Measurements from ENCODE around the gene KIAA0930. TPM values are rescaled to one million over a fixed set of nuclear protein-coding genes. Genes with fewer than 3 reads are reported as not detected.

The KIAA0930 gene
- total RNA-seq, 1 donor from 2014 or later = 22.3 TPM

DNA sequence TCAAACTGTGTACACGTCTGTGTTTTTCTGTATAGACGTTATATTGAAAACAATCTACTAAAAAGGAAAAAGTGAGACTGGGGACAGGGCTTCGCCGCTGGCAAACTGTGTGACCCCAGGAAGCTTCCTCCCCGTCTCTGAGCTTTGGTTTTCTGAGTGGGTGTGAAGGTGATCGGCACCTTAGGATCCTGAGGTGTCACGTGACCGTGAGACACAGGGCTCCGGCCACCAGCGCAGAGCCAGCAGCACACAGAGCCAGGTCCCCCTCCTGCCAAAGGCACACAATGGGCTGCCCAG is 32.0 kb downstream of the KIAA0930 start:
- intact Hi-C loops (cut with DNase I) = no loop called here

DNA sequence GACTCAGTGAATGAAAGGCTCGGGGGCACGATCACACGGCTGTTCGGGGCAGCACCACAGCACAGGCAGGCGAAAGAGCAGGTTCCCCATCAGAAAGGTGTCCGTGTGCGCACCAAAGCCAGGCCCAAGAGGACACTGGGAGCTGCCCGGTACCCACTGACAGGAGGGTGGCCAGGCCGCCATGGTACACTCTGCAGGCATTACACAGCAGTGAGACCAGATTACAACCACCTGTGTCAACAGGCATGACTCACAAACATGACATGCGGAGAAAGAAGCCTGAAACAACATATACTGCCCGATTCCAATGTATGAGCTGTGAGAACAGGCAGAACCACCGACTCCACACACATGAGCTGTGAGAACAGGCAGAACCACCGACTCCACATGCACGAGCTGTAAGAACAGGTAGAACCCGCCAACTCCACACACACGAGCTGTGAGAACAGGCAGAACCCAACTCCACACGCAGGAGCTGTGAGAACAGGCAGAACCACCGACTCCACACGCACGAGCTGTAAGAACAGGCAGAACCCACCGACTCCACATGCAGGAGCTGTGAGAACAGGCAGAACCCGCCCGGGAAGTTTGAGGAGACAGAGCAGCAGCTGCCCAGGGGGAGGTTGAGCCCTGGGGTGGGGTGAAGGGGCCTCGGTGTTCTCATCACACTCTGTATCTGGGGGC is 32.6 kb downstream of the KIAA0930 start:
- intact Hi-C loops (cut with DNase I) = no loop called here
- DNase-seq (ENCODE audit: missing footprints) (no peak), ATAC-seq (no peak)

More for the DNA sequence above, 32.0 kb downstream of the KIAA0930 start:
- DNase-seq (ENCODE audit: missing footprints) = no peak
- ATAC-seq = no peak

DNA sequence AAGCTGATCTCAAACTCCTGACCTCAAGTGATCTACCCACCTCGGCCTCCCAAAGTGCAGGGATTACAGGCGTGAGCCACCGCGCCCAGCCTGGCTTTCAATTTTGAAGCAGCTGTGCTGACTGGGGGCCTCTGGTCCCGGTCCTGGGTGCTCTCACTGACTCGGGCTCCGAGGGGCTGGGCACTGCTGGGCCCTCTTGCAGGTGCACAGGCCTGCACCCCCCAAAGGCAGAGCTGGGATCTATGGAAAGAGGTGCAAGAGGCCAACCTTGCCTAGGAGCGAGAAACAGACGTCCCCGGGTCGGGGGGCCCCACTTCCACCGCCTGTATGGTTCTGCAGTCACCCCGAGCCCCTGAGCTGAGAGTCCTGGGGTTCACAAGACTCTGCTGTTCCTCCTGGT is 33.2 kb downstream of the KIAA0930 start:
- DNase-seq (ENCODE audit: missing footprints) (no peak), ATAC-seq (no peak)
- intact Hi-C loops (cut with DNase I) = no loop called here

DNA sequence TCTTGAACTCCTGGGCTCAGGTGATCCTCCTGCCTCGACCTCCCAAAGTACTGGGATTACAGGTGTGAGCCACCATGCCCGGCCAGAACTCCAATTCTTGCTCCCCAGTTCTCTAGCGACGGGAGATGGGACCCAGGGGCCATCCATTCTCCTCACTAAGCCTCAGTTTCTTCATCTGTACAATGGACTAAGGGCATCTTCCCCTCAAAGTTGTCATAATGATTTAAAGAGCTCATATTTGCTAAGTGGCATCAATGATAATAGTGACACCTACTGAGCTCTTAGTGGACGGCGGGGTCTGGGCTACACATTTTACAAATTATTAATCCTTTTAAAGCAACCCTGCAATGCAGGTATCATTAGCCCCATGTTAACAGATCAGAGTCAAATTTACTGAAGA is 34.5 kb downstream of the KIAA0930 start:
- intact Hi-C loops (cut with DNase I) = no loop called here
- DNase-seq (ENCODE audit: missing footprints) = no peak
- no peak for ATAC-seq

DNA sequence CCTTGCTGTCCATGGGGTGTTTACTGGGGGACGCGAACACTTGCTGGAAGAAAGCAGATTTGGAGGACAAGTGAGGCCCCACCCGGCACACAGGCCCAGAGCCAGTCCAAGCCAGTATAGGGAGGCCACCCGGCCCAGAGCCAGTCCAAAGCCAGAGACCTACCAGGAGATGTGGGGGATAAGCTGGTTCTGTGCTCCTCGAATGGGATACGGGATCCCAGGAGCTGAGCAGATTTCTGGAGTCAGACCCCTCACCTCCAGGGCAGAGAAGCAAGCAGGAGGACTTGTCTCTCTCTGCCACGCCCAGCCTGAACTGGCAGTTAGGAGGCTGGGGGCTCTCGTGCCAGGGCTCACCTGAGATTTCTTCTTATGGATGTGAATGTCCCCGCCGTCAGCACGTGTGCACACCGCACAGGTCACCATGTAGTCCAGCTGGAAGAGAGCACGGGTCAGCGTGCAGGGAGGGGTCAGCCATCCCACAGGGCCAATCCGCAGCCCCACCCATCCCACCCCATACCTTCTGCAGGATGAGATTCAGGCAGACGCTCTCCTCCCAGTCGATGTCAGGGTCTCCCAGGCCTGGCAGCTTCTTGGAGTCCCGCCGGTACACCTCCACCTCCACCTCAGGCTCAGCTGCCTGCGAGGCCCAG is 35.3 kb downstream of the KIAA0930 start:
- no peak for ATAC-seq
- DNase-seq (ENCODE audit: missing footprints) = no peak
- intact Hi-C loops (cut with DNase I) = no loop called here

DNA sequence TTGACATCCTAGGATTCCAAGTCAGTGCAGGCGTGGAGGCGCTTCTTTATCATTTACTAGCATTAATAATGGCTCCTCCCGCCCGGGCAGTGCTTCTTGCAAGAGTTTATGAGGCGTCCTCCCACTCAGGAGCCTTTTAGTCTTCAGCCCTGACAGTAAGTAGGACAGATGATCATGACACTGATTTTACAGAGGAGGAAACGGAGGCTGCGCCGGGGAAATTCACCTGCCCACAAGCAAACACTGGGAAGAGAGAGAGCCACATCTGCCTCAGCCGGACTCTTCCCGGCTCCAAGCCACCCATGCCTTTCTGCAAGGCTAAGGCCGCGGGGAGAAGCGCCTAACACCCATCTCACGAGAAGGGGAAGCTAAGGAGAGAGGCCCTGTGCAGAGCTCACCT is 35.9 kb downstream of the KIAA0930 start:
- DNase-seq (ENCODE audit: missing footprints) (no peak), ATAC-seq (no peak)
- intact Hi-C loops (cut with DNase I) = no loop called here

DNA sequence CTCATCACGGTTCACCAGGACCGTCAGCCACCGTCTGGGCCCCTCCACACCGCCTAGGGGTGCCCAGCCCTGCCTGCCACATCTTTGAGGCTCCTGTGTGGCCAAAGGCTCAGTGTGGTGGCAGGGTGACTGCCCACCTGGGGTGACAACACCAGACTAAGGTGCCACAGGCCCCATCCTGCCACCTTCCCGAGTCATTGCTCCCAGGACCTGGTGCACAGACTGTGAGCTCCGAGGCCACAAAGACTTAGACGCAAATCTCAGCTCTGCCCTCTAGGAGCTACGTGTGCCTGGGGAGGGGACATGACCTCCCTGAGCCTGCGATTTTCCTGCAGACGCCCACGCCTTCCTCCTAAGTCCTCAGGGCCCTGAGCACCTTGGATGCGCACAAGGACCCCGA is 36.5 kb downstream of the KIAA0930 start:
- ATAC-seq (no peak), DNase-seq (ENCODE audit: missing footprints) (no peak)
- intact Hi-C loops (cut with DNase I) = no loop called here

DNA sequence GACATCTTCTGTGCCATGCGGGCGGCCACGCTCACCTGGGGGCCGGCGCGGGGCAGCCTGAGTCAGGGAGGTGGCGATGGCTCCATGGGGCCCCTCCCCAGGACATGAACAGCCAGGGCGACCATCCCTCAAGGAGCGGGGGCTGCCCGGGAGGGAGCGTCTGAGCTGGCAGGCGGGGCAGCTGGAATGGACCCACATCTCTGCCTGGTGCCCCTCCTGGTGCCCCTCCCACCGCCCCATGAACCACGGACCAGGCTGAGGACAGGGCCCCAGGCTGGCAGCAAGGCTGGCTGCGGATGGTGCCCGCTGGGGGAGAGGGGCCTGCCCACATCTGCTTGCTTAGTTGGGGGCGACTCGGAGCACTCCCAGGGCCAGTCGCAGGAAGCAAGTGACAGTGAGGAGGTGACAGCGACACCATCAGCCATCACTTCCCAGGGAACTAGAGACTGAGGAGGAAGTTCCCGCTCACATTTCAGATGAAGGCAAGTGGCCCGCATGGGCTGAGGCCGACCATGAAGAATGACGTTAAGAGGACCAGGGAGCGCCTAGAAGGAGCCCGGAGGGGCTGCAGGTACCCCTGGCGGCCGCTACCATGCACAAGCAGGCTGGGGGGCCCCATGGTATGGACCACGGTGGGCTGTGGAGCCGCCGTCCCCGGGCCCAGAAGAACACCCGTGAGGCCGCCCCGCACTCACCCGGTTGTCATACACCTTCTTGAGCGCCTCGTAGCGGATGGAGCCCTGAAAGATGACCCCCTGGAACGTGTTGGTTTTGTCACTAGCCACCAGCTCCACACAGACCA is 37.3 kb downstream of the KIAA0930 start:
- intact Hi-C loops (cut with DNase I) = no loop called here
- ATAC-seq (no peak), DNase-seq (ENCODE audit: missing footprints) (no peak)

DNA sequence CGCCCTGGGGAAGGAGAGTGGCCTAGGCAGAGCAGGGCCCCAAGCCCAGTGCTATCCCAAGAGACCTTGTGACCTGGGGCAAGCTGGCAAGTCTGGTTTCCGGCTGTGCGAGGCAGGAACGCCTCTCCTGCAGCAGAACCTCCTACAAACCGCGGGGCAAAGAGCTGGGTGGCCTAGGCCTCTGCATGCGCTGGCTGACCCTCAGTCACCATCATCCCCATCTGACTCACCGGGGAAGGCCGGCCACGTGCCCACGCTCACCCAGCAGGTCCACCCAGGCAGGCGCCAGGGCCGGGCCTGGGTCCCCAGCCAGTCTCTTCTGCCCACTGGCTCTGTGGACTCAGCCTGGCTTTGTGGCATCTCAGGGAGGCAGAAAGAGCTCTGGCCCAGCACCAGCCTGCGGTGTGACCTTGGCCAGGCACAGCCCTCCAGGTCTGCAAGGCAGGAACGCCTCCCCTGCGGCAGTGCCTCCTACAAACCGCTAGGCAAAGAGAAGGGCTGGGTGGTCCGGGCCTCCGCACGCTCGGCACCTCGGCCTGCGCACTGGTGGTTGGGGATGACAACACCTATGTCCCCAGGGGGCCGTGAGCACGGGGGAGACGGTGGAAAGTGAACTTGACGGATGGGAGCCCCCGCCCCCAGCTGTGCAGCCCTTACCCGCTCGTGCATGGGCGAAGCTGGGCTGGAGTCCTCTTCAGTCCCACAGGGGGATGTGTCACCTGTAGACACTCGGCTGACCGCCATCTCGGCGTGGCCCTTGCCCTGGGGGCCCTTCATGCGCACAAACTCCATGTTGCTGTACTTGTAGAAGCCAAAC is 38.2 kb downstream of the KIAA0930 start:
- intact Hi-C loops (cut with DNase I) = no loop called here
- no peak for ATAC-seq
- no peak for DNase-seq (ENCODE audit: missing footprints)

DNA sequence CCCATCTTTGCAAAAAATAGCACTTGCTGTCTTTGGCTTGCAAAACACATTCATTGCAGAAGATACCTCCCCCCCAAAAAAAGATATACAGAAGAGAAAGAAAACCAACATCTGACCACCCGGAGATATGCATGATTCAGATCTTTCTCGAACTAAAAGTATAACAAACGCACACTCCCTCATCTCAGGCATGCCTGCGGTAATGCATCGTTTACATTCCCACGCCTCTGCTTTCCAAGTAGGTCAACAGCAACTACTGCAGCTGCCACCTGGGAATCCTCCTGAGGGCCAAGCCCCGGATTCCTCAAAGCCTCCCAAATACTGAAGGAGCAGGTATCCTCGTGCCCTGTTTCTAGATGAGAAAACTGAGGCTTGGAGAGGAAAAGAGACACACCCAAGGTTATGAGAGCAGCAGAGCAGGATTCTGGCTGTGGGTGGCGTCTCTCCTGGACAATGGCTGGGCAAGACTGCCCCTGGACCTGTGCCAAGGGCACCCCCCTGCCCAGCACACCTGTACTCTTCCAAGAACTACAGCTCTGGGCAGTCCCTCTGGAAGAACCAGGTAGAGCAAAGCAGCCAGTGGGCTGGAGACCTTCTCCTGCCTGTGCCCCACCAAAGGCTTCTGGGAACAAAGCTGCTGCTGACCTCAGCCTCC is 38.9 kb downstream of the KIAA0930 start:
- intact Hi-C loops (cut with DNase I) = no loop called here
- DNase-seq (ENCODE audit: missing footprints) (no peak), ATAC-seq (no peak)

DNA sequence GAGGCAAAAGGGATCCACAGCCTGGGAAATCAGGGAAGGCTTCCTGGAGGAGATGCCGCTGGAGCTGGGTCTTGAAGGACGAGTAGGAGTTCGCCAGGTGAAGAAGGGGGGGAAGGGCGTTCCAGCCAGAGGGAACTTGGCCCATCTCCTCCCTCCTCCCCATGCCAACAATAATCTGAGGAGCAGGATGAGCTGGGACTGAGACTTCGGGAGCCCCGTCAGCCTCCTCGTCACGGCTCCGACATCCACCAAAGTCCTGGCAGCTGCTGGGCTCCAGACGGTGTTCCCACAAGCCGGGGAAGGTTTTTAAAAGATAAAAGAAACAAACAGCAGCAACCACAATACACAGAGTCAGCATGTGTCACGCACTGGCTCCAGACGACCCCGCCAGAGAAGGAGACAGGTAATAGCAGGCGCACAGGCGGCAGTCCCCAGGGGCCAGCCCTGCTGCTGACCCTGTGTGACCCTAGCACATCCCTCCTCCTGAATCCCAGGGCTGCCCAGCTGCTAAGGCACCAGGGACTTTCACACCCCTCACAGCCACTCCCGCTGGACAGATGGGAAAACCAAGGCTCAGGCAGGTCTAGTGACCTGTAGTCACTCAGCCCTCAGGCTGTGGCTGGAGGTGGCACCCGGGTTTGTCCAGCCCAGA is 39.7 kb downstream of the KIAA0930 start:
- intact Hi-C loops (cut with DNase I) = no loop called here
- DNase-seq (ENCODE audit: missing footprints) (no peak), ATAC-seq (no peak)

DNA sequence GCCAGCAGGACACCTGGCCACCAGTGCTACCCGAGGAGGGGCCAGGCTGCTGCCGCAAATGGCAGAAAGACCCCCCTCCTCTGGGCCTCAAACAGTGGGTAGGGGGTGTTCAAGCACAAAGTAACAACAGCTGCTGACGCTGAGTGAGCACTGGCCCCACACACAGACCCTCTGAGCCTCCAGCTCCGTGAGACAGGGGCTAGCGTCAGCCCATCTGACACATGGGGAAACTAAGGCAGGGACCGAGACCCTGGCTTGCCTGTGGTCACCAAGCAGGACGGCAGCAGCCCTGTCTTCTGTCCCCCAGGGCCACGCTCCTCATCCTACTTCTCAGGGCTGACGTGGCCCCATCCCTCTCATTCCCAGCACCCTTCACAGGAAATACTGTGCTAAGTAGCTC is 40.5 kb downstream of the KIAA0930 start:
- DNase-seq (ENCODE audit: missing footprints) (no peak), ATAC-seq (no peak)

DNA sequence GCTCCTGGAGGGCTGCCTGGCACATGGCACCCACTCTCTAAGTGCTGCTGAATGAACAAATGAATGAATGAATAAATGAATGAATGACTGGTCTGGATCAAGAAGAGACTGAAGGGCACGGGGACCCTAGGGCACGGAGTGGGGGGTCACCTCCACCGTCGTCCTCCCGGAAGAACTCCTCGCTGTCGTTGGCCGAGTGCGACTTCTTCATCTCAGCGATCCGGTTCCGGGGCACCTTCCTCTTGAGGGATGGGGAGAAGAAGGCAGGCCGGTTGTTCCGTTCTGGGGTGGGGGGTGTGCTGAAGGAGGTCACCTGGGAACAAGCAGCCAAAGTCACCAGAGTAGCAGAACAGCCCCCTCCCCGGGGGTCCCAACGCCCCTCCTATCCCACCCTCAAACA is 41.0 kb downstream of the KIAA0930 start:
- intact Hi-C loops (cut with DNase I) = no loop called here
- ATAC-seq (no peak), DNase-seq (ENCODE audit: missing footprints) (no peak)

More for the DNA sequence above, 40.5 kb downstream of the KIAA0930 start:
- intact Hi-C loops (cut with DNase I) = no loop called here

DNA sequence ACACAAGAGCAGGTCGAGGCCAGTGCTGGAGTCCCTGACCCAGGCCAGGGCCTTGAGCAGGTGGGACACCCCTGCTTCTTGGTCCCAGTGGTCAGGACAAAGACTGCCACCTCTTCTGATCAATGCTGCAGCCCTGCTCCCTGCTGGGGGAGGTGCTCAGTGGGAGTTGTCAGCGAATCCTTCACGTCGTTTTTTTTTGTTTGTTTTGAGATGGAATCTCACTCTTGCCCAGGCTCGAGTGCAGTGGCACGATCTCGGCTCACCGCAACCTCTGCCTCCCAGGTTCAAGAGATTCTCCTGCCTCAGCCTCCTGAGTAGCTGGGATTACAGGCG is 42.3 kb downstream of the KIAA0930 start:
- no peak for DNase-seq (ENCODE audit: missing footprints)
- no peak for ATAC-seq
- intact Hi-C loops (cut with DNase I) = no loop called here

DNA sequence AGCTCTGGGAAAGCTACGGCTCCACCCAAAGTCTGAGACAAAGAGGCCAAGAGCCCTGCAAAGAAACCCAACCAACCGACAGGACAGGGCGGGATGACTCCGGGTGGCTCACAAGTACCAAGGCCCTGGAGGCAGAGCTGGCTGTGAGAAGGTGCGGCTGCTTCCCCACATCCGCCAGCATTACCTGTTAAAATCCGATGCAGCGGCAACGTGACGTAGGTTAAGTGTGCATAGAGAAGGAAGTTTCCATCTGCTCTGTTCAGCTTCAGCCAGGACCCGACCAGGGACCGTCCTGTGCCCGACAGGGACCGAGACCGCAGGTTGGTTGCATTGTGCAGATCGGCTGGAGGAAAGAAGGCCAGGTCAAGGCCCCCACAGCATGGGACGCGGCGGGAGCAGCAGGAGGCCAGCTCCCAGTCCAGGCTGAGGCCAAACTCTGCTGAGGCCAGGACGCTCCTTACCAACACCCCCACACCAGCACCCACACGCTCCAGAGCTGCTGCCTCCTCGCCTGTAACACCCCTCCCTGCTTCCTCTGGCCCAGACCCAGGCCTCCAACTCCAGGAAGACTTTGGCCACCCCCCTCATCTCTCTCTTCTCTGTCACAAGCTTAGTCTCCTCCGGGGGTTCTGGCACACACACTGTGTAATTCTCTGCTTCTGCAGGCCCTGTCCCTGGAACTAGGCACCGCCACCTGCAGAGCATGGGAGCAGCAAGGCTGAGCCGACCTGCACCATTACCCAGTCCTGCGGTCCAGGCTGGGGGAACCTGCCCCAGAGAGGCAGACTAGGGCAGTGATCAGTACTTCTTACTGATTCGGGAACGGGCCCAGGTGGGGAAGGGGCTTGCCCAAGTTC is 42.9 kb downstream of the KIAA0930 start:
- intact Hi-C loops (cut with DNase I) = no loop called here
- no peak for DNase-seq (ENCODE audit: missing footprints)
- no peak for ATAC-seq

DNA sequence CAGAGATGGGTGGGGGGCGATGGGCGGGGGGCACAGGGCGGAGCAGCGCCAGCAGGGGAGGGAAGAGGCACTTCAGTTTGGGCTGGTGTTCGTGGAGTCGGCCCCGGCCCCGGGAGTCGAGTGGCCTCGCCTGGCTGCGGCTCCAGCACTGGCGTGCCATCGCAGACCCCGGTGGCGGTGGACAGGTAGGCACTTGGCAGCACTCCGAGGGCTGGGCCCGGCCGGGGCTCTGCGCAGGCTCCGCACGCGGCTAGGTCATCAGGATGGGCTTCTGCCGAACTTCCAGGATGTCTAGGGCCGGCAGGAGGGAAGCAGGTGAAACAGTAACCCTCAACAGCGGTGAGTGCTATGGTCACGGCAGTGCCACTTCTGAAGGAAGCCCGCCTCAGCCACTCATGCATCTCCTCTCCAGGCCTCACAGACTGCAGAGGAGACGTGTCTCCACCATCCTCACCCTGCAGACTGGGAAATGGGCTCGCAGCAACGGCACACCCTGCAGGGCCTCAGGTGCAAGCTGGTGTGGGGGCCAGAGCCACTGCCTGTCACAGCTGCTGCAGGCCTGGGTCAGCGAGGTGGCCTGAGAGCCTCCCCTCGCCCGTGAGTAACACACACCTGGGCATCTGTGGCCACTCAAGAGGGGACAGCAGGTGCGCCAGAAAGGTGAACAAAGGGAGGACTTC is 43.6 kb downstream of the KIAA0930 start:
- intact Hi-C loops (cut with DNase I) = no loop called here
- DNase-seq (ENCODE audit: missing footprints) (no peak), ATAC-seq (no peak)

DNA sequence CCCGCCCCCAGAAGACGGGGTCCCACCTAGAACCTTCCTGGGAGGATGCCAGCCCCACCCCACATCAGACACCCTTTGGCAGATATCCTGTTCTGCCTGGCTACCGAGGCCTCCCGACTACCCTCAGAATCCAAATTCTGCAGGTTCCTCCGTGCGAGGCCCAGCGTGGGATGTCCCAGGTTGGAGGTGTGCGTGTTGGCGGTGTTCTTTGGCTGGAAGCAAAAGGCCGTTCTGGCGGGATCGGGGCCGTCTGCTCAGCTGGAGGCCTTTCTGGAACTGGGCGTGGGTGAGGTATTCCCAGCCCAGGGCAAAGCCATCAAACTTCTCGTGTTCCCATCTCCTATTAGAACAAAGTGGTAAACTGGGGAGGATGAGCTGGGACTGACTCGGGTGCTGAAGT is 44.4 kb downstream of the KIAA0930 start:
- DNase-seq (ENCODE audit: missing footprints) = no peak
- no peak for ATAC-seq
- intact Hi-C loops (cut with DNase I) = no loop called here
